Esophagus muscularis mucosa (tissue), 4 donors: ENCODE measurements around the gene OR6N1. TPM values are rescaled to one million over a fixed set of nuclear protein-coding genes. Genes with fewer than 3 reads are reported as not detected.

Experiments used
- DNase-seq: peaks from one replicate; pipeline ENCODE4 v3.0.0-alpha.2; 2017; ENCODE audit errors: extremely low spot score
- H3K27ac ChIP-seq, 4 donors: fragments of 200-600 bp; sonication (generic); replicated peaks in 1 of 4; 1 replicate in 3 of 4; 2 replicates in 1 of 4; pipeline ENCODE4 v1.5.1; 2016 to 2019; ENCODE audit warnings: mild to moderate bottlenecking in 1 of 4
- H3K27me3 ChIP-seq, 4 donors: fragments of 200-600 bp; sonication (generic); one replicate each; pipeline versions ENCODE4 v1.5.1 to v1.6.0; 2016 to 2019
- H3K36me3 ChIP-seq, 4 donors: fragments of 200-600 bp; sonication (generic); one replicate each; pipeline ENCODE4 v1.5.1; 2016 to 2019
- H3K4me1 ChIP-seq, 4 donors: fragments of 200-600 bp; sonication (generic); one replicate each; pipeline ENCODE4 v1.5.1; 2016 to 2019
- H3K4me3 ChIP-seq, 4 donors: fragments of 200-600 bp; sonication (generic); 1 replicate in 2 of 4; 2 replicates in 2 of 4; pipeline ENCODE4 v1.5.1; 2016 to 2019; ENCODE audit warnings: mild to moderate bottlenecking in 4 of 4, moderate library complexity in 1 of 4
- H3K9me3 ChIP-seq, 4 donors: fragments of 200-600 bp; sonication (generic); 1 replicate in 3 of 4; 2 replicates in 1 of 4; pipeline ENCODE4 v1.5.1; 2016 to 2019
- CTCF ChIP-seq, 3 experiments: fragments of 200-600 bp in 2 of 3; fragments of 450-650 bp in 1 of 3; sonication (generic) in 2 of 3; IDR thresholded peaks; one replicate each; pipeline ENCODE4 v1.5.1; 2017 to 2019; ENCODE audit warnings: antibody characterized with exemption in 3 of 3, mild to moderate bottlenecking in 2 of 3, moderate library complexity in 1 of 3
- EP300 ChIP-seq: sonication (generic); formaldehyde crosslinking; IDR thresholded peaks from one replicate; pipeline ENCODE4 v1.6.1; 2017; ENCODE audit warnings: antibody characterized with exemption
- POLR2A ChIP-seq: fragments of 450-650 bp; IDR thresholded peaks from one replicate; pipeline ENCODE4 v1.6.1; 2017; ENCODE audit warnings: antibody characterized with exemption, moderate library complexity, mild to moderate bottlenecking, low read depth
- POLR2AphosphoS5 ChIP-seq, 2 donors: sonication (generic); formaldehyde crosslinking; IDR thresholded peaks; one replicate each; pipeline ENCODE4 v1.6.1; 2017; ENCODE audit warnings: antibody characterized with exemption in 2 of 2
- whole genome bisulfite sequencing: methylation state at CpG from one replicate; pipeline ENCODE4 v1.1.5; 2018; 5-methylcytosine and 5-hydroxymethylcytosine counted together
- intact Hi-C: fragments of 100-400 bp; cut with DNase I; formaldehyde crosslinking; loops from one replicate; pipeline ENCODE4 v1.15.1; 2023
- total RNA-seq, 4 donors: library from RNA; depleted of rRNA; stranded (reverse); fragments of >200 nt; gene quantifications; one replicate each; pipeline versions ENCODE4 v1.1.0 to v1.2.1, GENCODE V29; 2016

OR6N1 gene
- total RNA-seq, 4 donors from 2014 or later, result not detected

DNA sequence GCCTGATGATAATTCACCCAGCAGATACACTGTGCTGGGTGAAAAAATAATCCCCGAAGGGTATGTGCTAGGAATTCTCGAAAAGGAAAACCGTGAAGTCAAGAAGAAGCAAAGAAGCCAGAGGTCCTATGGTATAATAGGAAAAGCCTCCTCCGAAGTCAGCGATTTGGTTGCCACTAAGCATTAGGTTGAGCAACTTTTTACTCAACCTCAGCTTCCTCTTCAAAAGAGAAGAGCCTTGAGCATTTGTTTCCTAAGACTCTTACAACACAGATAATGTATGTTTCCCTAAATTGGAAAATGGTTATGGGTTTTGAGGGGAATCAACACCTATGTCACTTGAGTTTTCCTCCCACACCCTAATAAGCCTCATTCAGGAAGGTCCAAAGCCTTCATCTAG, 37.9 kb upstream of the OR6N1 start:
- Histone ChIP-seq H3K27ac (no peak overlapping the region), H3K9me3 (no peaks in the 10 kb centered on the region), H3K36me3 (no peaks in the 10 kb centered on the region), H3K27me3 (peaks cover 0 to 8% (median 0%) of the 10 kb centered on the region in 4 donors), H3K4me1 (no peaks in the 10 kb centered on the region), H3K4me3 (no peak overlapping the region)
- intact Hi-C loops, result no loop called here
- WGBS, result 85% methylated on average over 5 of the region's 5 CpGs
- TF ChIP-seq POLR2AphosphoS5 (IDR thresholded peaks at IDR 0.05), result no peak
- TF ChIP-seq EP300, result no peak
- no peak for TF ChIP-seq POLR2A
- no peak for TF ChIP-seq CTCF (IDR thresholded peaks at IDR 0.05)
- DNase-seq, result no peak

GRCh38 chr1:158809256-158809655, 37.3 kb upstream of the OR6N1 start:
- no peak overlapping the region for H3K27ac ChIP-seq
- WGBS, result 64% methylated on average over 3 of the region's 3 CpGs

GRCh38 chr1:158806916-158807536, 35.0 kb upstream of the OR6N1 start:
- H3K4me1 ChIP-seq, result no peaks in the 10 kb centered on the region
- intact Hi-C loops, result no loop called here
- no peak overlapping the region for H3K27ac ChIP-seq
- no peaks in the 10 kb centered on the region for H3K36me3 ChIP-seq
- TF ChIP-seq EP300, result no peak
- TF ChIP-seq CTCF (IDR thresholded peaks at IDR 0.05), result no peak
- TF ChIP-seq POLR2A, result no peak
- no peak for TF ChIP-seq POLR2AphosphoS5 (IDR thresholded peaks at IDR 0.05)
- H3K9me3 ChIP-seq, result no peaks in the 10 kb centered on the region
- WGBS, result 41% methylated on average over 6 of the region's 6 CpGs
- H3K4me3 ChIP-seq, result no peak overlapping the region
- DNase-seq, result no peak
- peaks cover 0 to 8% (median 0%) of the 10 kb centered on the region in 4 donors for H3K27me3 ChIP-seq

More at GRCh38 chr1:158809256-158809655, 37.3 kb upstream of the OR6N1 start:
- no peak for DNase-seq
- Histone ChIP-seq H3K36me3 (no peaks in the 10 kb centered on the region), H3K4me1 (no peaks in the 10 kb centered on the region), H3K27me3 (peaks cover 0 to 8% (median 0%) of the 10 kb centered on the region in 4 donors), H3K4me3 (no peak overlapping the region), H3K9me3 (no peaks in the 10 kb centered on the region)
- intact Hi-C loops, result no loop called here
- TF ChIP-seq EP300 (no peak), CTCF (IDR thresholded peaks at IDR 0.05) (no peak), POLR2AphosphoS5 (IDR thresholded peaks at IDR 0.05) (no peak), POLR2A (no peak)

- Histone ChIP-seq H3K27ac (no peak overlapping the region), H3K4me1 (no peaks in the 10 kb centered on the region), H3K36me3 (no peaks in the 10 kb centered on the region), H3K4me3 (no peak overlapping the region), H3K9me3 (no peaks in the 10 kb centered on the region), H3K27me3 (peaks cover 0 to 4% (median 0%) of the 10 kb centered on the region in 4 donors)
- 89% methylated on average over 1 of the region's 1 CpG for WGBS
- no peak for DNase-seq
- TF ChIP-seq EP300 (no peak), POLR2A (no peak), POLR2AphosphoS5 (IDR thresholded peaks at IDR 0.05) (no peak), CTCF (IDR thresholded peaks at IDR 0.05) (no peak)
- intact Hi-C loops, result no loop called here
Observed at GRCh38 chr1:158803678-158804077, 31.7 kb upstream of the OR6N1 start.

DNA sequence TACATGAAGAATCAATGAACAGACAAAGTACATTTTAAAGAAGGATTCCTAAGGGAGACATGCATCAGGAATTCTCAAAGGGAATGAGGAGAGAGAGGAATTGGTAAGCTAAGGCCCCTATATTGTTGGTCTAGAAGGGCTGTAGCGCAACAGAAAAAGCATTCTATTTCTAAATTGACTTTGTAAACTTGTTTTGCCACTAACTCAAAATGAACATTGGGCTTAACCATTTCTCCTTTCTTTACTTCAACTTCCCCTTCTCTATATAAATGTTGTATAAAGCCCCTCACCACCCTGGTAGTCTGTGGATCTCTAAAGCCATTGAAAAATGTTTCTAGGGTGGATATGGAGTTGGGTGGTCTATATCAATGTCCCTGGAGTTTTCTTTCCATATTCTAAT, 29.4 kb upstream of the OR6N1 start:
- Histone ChIP-seq H3K4me3 (no peak overlapping the region), H3K27me3 (no peaks in the 10 kb centered on the region), H3K36me3 (no peaks in the 10 kb centered on the region), H3K9me3 (no peaks in the 10 kb centered on the region), H3K4me1 (no peaks in the 10 kb centered on the region), H3K27ac (no peak overlapping the region)
- no peak for DNase-seq
- TF ChIP-seq EP300 (no peak), CTCF (IDR thresholded peaks at IDR 0.05) (no peak), POLR2AphosphoS5 (IDR thresholded peaks at IDR 0.05) (no peak)
- intact Hi-C loops, result no loop called here
- WGBS, result 71% methylated on average over 1 of the region's 1 CpG
